NAMALWA (cell line): ENCODE results near the gene WNT5A.

Source experiments
- DNase-seq: peaks from one replicate; pipeline ENCODE4 v3.0.0-alpha.2; 2015; ENCODE audit warnings: low spot score

WNT5A gene

GRCh38 chr3:55481744-55482495 is 5.2 kb downstream of the WNT5A start:
- no peak for DNase-seq

GRCh38 chr3:55480911-55481743 is 6.0 kb downstream of the WNT5A start:
- no peak for DNase-seq

- no peak for DNase-seq
Measured at GRCh38 chr3:55477306-55478303, 9.5 kb downstream of the WNT5A start.

GRCh38 chr3:55476515-55476914 is 10.6 kb downstream of the WNT5A start:
- DNase-seq: no peak

- no peak for DNase-seq
Measured at GRCh38 chr3:55474213-55474632, 12.9 kb downstream of the WNT5A start.

GRCh38 chr3:55473788-55474187 is 13.3 kb downstream of the WNT5A start:
- DNase-seq: no peak

GRCh38 chr3:55471522-55472280 is 15.4 kb downstream of the WNT5A start:
- no peak for DNase-seq

GRCh38 chr3:55471084-55471483 is 16.0 kb downstream of the WNT5A start:
- DNase-seq: no peak

GRCh38 chr3:55469957-55470526 is 17.1 kb downstream of the WNT5A start:
- no peak for DNase-seq

GRCh38 chr3:55468251-55468650 is 18.9 kb downstream of the WNT5A start:
- no peak for DNase-seq

- DNase-seq: no peak
Measured at GRCh38 chr3:55467099-55467498, 20.0 kb downstream of the WNT5A start.

GRCh38 chr3:55466526-55466925 is 20.6 kb downstream of the WNT5A start:
- DNase-seq: no peak

GRCh38 chr3:55461896-55462295 is 25.2 kb downstream of the WNT5A start:
- no peak for DNase-seq

- no peak for DNase-seq
Measured at GRCh38 chr3:55459838-55460237, 27.3 kb downstream of the WNT5A start.

GRCh38 chr3:55458181-55458790 is 28.8 kb downstream of the WNT5A start:
- no peak for DNase-seq

GRCh38 chr3:55455915-55456314 is 31.2 kb downstream of the WNT5A start:
- no peak for DNase-seq

GRCh38 chr3:55454611-55455010 is 32.5 kb downstream of the WNT5A start:
- no peak for DNase-seq

- DNase-seq: no peak
Measured at GRCh38 chr3:55453886-55454496, 33.1 kb downstream of the WNT5A start.

- no peak for DNase-seq
Measured at GRCh38 chr3:55452886-55453285, 34.2 kb downstream of the WNT5A start.

GRCh38 chr3:55449527-55449926 is 37.6 kb downstream of the WNT5A start:
- no peak for DNase-seq
